ENCODE measurements around the gene HLA-DQB1. TPM values are rescaled to one million over a fixed set of nuclear protein-coding genes. Genes with fewer than 3 reads are reported as not detected.
A peak's percentile ranks its signal among the peaks of the same experiment; 100 is the strongest.

The HLA-DQB1 gene
- total RNA-seq, 1 experiment from 2014 or later = 2.1 TPM

DNA sequence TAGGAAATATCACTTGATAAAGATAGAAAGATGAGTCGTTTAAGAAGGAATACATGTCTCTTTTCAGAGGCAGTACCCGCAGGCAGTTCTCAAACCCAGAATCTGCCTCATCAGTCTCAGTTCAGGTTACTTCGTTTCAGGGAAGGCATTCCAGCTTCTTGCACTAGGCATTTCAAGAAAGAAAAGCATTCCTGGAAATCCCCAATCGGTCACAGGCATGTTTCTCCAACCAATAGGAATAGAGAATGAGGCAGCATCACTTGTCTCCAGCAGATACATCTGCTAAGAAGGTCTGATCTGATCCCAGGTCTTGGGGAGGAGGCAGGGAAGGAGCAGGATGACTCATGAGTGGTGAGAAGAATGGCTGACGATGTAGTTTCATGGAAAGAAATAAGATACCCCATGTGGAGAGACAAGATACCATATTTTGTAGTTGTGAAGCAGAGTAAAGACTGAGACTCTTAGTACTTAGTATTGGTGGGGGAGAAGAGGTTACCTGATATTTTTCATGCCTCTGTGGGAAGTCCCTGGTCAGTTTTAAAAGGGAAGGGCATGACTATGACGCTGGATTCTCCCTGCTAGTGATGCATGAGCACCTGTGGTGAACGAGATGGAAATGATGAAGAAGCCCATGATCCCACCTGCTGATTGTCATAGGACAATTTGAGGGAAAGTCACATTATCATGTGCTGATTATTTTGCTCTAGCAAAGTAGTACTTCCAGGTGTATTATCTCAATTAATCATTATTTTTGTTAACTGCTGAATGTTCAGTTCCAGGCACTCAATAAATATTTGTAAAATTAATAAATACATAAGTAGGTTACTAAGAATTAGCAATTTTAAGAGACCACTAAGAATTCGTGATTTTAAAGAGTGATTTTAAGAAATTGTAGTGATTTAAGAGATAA lies 56.5 kb downstream of the HLA-DQB1 start:
- peak overlapping the region; percentile 45 to 58 for H3K4me3 ChIP-seq (replicated peaks in 1 of 2; ENCODE audit: low read depth in 1 of 2, low read length in 2 of 2)
- 0 out of 2 replicates have a peak, but pooled peaks have one; percentile 18 for TF ChIP-seq SP1 (IDR thresholded peaks at IDR 0.05; ENCODE audit: low read depth)
- TF ChIP-seq, protein P1, sequence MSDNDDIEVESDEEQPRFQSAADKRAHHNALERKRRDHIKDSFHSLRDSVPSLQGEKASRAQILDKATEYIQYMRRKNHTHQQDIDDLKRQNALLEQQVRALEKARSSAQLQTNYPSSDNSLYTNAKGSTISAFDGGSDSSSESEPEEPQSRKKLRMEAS (IDR thresholded peaks at IDR 0.05) = no peak
- H3K9ac ChIP-seq (ENCODE audit: low read length) = peak overlapping the region; percentile 46; the same call in 1 of the 2 replicates
- no peaks in the 10 kb centered on the region for H4K20me1 ChIP-seq (ENCODE audit: insufficient read depth)
- peaks cover 0 to 10% of the 10 kb centered on the region in 2 experiments; a peak in 3 of 4 replicates for H3K4me1 ChIP-seq (ENCODE audit: control insufficient read depth in 1 of 2, insufficient read depth in 2 of 2, low read length in 2 of 2)
- intact Hi-C loops (cut with micrococcal nuclease) = no loop called here
- peak overlapping the region; percentile 80 for H3K4me2 ChIP-seq (ENCODE audit: low read length)
- H3K27me3 ChIP-seq (ENCODE audit: insufficient read depth, low read length) = no peaks in the 10 kb centered on the region
- RAD21 ChIA-PET (ENCODE audit: low non-redundant PET in 1 of 2, low total read pairs in 2 of 2, uncharacterized antibody in 2 of 2, unreplicated experiment in 2 of 2) = no interaction called here
- H3K9me2 ChIP-seq (ENCODE audit: insufficient read depth) = no peaks in the 10 kb centered on the region
- no peak overlapping the region for H3K27ac ChIP-seq (ENCODE audit: low read depth, low read length)
- CTCF ChIA-PET = no interaction called here
- TSS peak; percentile 87 for BruUV-seq (replicated peaks)
- H2AFZ ChIP-seq (ENCODE audit: low read depth, low read length, poor library complexity, severe bottlenecking) = peak overlapping the region; percentile 68
- H3K36me3 ChIP-seq (ENCODE audit: control insufficient read depth in 1 of 2, insufficient read depth in 2 of 2, low read length in 2 of 2) = no peaks in the 10 kb centered on the region
- ATAC-seq = peak; percentile 100
- peak; percentile 94 for DNase-seq (ENCODE audit: low read depth, low spot score)
- POLR2A ChIA-PET = no interaction called here
- H3K79me2 ChIP-seq (ENCODE audit: insufficient read depth, low read length) = no peaks in the 10 kb centered on the region
- H3K9me3 ChIP-seq (ENCODE audit: control insufficient read depth in 1 of 2, insufficient read depth in 1 of 2, low read depth in 1 of 2, low read length in 2 of 2) = no peaks in the 10 kb centered on the region

Other genes with a start within 250 kb of the HLA-DQB1 start
- gene HLA-DRA, start 226.8 kb downstream of the HLA-DQB1 start, total RNA-seq (2021; ENCODE audit: unreplicated experiment) = 4.7 TPM
- not detected for gene HLA-DRB5, start 136.4 kb downstream of the HLA-DQB1 start, total RNA-seq (2021; ENCODE audit: unreplicated experiment)
- 2.7 TPM for gene HLA-DRB1, start 76.8 kb downstream of the HLA-DQB1 start, total RNA-seq (2021; ENCODE audit: unreplicated experiment)
- 0.86 TPM for gene HLA-DQA1, start 29.3 kb downstream of the HLA-DQB1 start, total RNA-seq (2021; ENCODE audit: unreplicated experiment)
- gene HLA-DQA2, start 74.7 kb upstream of the HLA-DQB1 start, total RNA-seq (2021; ENCODE audit: unreplicated experiment) = not detected
- 1.8 TPM for gene HLA-DQB2, start 96.9 kb upstream of the HLA-DQB1 start, total RNA-seq (2021; ENCODE audit: unreplicated experiment)
- 0.64 TPM for gene HLA-DOB, start 150.3 kb upstream of the HLA-DQB1 start, total RNA-seq (2021; ENCODE audit: unreplicated experiment)
- 59.9 TPM for gene TAP2, start 172.1 kb upstream of the HLA-DQB1 start, total RNA-seq (2021; ENCODE audit: unreplicated experiment)
- 0.96 TPM for gene PSMB8, start 177.4 kb upstream of the HLA-DQB1 start, total RNA-seq (2021; ENCODE audit: unreplicated experiment)
- gene TAP1, start 187.0 kb upstream of the HLA-DQB1 start, total RNA-seq (2021; ENCODE audit: unreplicated experiment) = 32.2 TPM
- 8.1 TPM for gene PSMB9, start 187.5 kb upstream of the HLA-DQB1 start, total RNA-seq (2021; ENCODE audit: unreplicated experiment)

Measured in HCT116 (cell line).